HEK293 (cell line): Measurements from ENCODE around the gene ACAD11.

ENCODE experiments used
- CTCF ChIA-PET: fragments of 350-600 bp; formaldehyde crosslinking; extraction: SDS; loops from one replicate; lab custom pipeline; 2021; ENCODE audit warnings: antibody characterized with exemption; lab: Yijun Ruan, JAX
- POLR2A ChIA-PET: fragments of 300-600 bp; formaldehyde crosslinking; extraction: SDS; loops from one replicate; lab custom pipeline; 2020; ENCODE audit warnings: antibody characterized with exemption, inconsistent platforms; lab: Yijun Ruan, JAX
- H3K27ac ChIP-seq: fragments of 200-500 bp; sonication (Bioruptor generic); 2 replicates; pipeline ENCODE4 v1.5.1; 2014; ENCODE audit warnings: low read depth, low read length, control low read depth, inconsistent platforms; ENCODE audit errors: extremely low read depth
- H3K36me3 ChIP-seq, 2 experiments: fragments of 200-500 bp in 1 of 2; sonication (Bioruptor generic) in 1 of 2; 1 replicate in 1 of 2; 2 replicates in 1 of 2; pipeline ENCODE4 v1.5.1; 2014 to 2017; ENCODE audit warnings: inconsistent platforms in 2 of 2, low read length in 2 of 2; ENCODE audit not compliant: control insufficient read depth in 2 of 2, insufficient read depth in 1 of 2
- H3K4me1 ChIP-seq: fragments of 200-500 bp; sonication (Bioruptor generic); 2 replicates; pipeline ENCODE4 v1.5.1; 2014; ENCODE audit warnings: mild to moderate bottlenecking, low read length, inconsistent platforms; ENCODE audit not compliant: control insufficient read depth, insufficient read depth
- H3K4me3 ChIP-seq: 2 replicates; pipeline ENCODE4 v1.5.1; 2011; ENCODE audit warnings: low read depth, mild to moderate bottlenecking, control low read depth, low read length, moderate library complexity
- H3K9me3 ChIP-seq: fragments of 200-500 bp; sonication (Bioruptor generic); 2 replicates; pipeline ENCODE4 v1.5.1; 2014; ENCODE audit warnings: low read depth, low read length, inconsistent platforms; ENCODE audit not compliant: control insufficient read depth, insufficient read depth
- BCL11A ChIP-seq: fragments of 450-650 bp; formaldehyde crosslinking; IDR thresholded peaks from 2 replicates; pipeline ENCODE4 v1.5.1; 2016; ENCODE audit warnings: low read depth, missing biosample characterization, missing genetic modification characterization
- OVOL3 ChIP-seq: fragments of 450-650 bp; formaldehyde crosslinking; IDR thresholded peaks from 2 replicates; pipeline ENCODE4 v1.5.1; 2016; ENCODE audit warnings: missing biosample characterization, missing genetic modification characterization
- SP7 ChIP-seq: fragments of 450-650 bp; formaldehyde crosslinking; IDR thresholded peaks from 2 replicates; pipeline ENCODE4 v1.5.1; 2016; ENCODE audit warnings: missing biosample characterization, missing genetic modification characterization
- ZBTB21 ChIP-seq: fragments of 450-650 bp; formaldehyde crosslinking; IDR thresholded peaks from 2 replicates; pipeline ENCODE4 v1.5.1; 2017; ENCODE audit warnings: missing biosample characterization, missing genetic modification characterization
- ZNF10 ChIP-seq: fragments of 450-650 bp; formaldehyde crosslinking; IDR thresholded peaks from 2 replicates; pipeline ENCODE4 v1.5.1; 2017; ENCODE audit warnings: missing biosample characterization, missing genetic modification characterization
- ZNF140 ChIP-seq: fragments of 450-650 bp; formaldehyde crosslinking; IDR thresholded peaks from 2 replicates; pipeline ENCODE4 v1.5.1; 2016; ENCODE audit warnings: missing biosample characterization, missing genetic modification characterization
- ZNF146 ChIP-seq: fragments of 450-650 bp; formaldehyde crosslinking; IDR thresholded peaks from 2 replicates; pipeline ENCODE4 v1.5.1; 2016; ENCODE audit warnings: missing biosample characterization, missing genetic modification characterization
- ZNF174 ChIP-seq: fragments of 450-650 bp; formaldehyde crosslinking; IDR thresholded peaks from 2 replicates; pipeline ENCODE4 v1.5.0; 2017; ENCODE audit warnings: missing biosample characterization, mild to moderate bottlenecking, missing genetic modification characterization
- ZNF223 ChIP-seq: fragments of 450-650 bp; formaldehyde crosslinking; IDR thresholded peaks from 2 replicates; pipeline ENCODE4 v1.5.1; 2016; ENCODE audit warnings: missing biosample characterization, missing genetic modification characterization
- ZNF23 ChIP-seq: fragments of 450-650 bp; formaldehyde crosslinking; IDR thresholded peaks from 2 replicates; pipeline ENCODE4 v1.5.1; 2016; ENCODE audit warnings: missing biosample characterization, missing genetic modification characterization, borderline replicate concordance
- ZNF24 ChIP-seq: fragments of 450-650 bp; formaldehyde crosslinking; IDR thresholded peaks from 2 replicates; pipeline ENCODE4 v1.5.1; 2016; ENCODE audit warnings: missing biosample characterization, missing genetic modification characterization
- ZNF354C ChIP-seq: fragments of 450-650 bp; formaldehyde crosslinking; IDR thresholded peaks from 2 replicates; pipeline ENCODE4 v1.5.1; 2016; ENCODE audit warnings: missing biosample characterization, missing genetic modification characterization, low read depth, borderline replicate concordance
- ZNF529 ChIP-seq: fragments of 450-650 bp; formaldehyde crosslinking; IDR thresholded peaks from 2 replicates; pipeline ENCODE4 v1.5.1; 2017; ENCODE audit warnings: missing genetic modification characterization, missing biosample characterization; ENCODE audit not compliant: insufficient replicate concordance
- ZNF600 ChIP-seq: fragments of 450-650 bp; formaldehyde crosslinking; IDR thresholded peaks from 2 replicates; pipeline ENCODE4 v1.5.1; 2016; ENCODE audit warnings: missing biosample characterization, missing genetic modification characterization
- ZNF610 ChIP-seq: fragments of 450-650 bp; formaldehyde crosslinking; IDR thresholded peaks from 2 replicates; pipeline ENCODE4 v1.5.1; 2016; ENCODE audit warnings: missing biosample characterization, missing genetic modification characterization, borderline replicate concordance
- ZNF707 ChIP-seq: fragments of 450-650 bp; formaldehyde crosslinking; IDR thresholded peaks from 2 replicates; pipeline ENCODE4 v1.5.1; 2016; ENCODE audit warnings: missing biosample characterization, missing genetic modification characterization
- ZNF768 ChIP-seq: fragments of 450-650 bp; formaldehyde crosslinking; IDR thresholded peaks from 2 replicates; pipeline ENCODE4 v1.5.1; 2018; ENCODE audit warnings: missing biosample characterization, mild to moderate bottlenecking, missing genetic modification characterization
- ZNF777 ChIP-seq: fragments of 450-650 bp; formaldehyde crosslinking; IDR thresholded peaks from 2 replicates; pipeline ENCODE4 v1.5.1; 2017; ENCODE audit warnings: missing biosample characterization, missing genetic modification characterization, borderline replicate concordance
- TF ChIP-seq, protein P1 (sequence below): fragments of 450-650 bp; formaldehyde crosslinking; conservative IDR thresholded peaks from 2 replicates; pipeline ENCODE4 v1.5.1; 2016; ENCODE audit warnings: low read depth, missing biosample characterization, missing genetic modification characterization
- TF ChIP-seq, protein P2 (sequence below): fragments of 450-650 bp; formaldehyde crosslinking; IDR thresholded peaks from 2 replicates; pipeline ENCODE4 v1.5.1; 2016; ENCODE audit warnings: missing biosample characterization, missing genetic modification characterization

Gene ACAD11

DNA sequence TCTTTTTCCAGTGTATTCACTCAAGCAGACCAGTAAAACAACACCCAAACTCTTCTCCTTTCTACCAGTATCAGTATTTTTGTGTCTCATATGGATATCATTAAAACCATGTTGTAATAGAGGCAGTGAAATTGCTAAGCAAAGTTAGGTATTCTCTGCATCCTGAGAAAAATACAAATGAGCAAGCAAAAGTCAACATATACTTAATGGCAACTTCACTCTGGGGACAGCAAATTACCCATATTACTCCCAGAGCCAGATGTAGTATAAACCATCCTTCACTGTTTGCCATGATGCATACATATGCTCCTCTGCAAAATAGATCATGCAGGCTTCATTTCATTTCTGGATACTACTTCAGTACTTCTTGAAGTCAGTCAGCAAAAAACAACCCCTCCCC lies 22.6 kb upstream of the ACAD11 start:
- Histone ChIP-seq H3K27ac (no peak overlapping the region), H3K4me3 (no peak overlapping the region), H3K4me1 (no peaks in the 10 kb centered on the region), H3K36me3 (peaks cover 19 to 61% of the 10 kb centered on the region in 2 experiments), H3K9me3 (no peaks in the 10 kb centered on the region)
- CTCF ChIA-PET = interaction anchor here (0.5 kb wide), 1 partner anchor 18 kb away, joined by 3 read pairs; no protein-coding TSS in a partner anchor
- POLR2A ChIA-PET = interaction anchor here (0.8 kb wide), 1 partner anchor 10 kb away, joined by 3 read pairs; no protein-coding TSS in a partner anchor
- TF ChIP-seq BCL11A (no peak), ZNF223 (no peak), OVOL3 (tag by site-specific recombination) (no peak), ZNF174 (tag by site-specific recombination) (no peak), ZNF140 (tag by site-specific recombination) (no peak), ZNF610 (no peak), ZNF354C (tag by site-specific recombination) (no peak), ZNF600 (tag by site-specific recombination) (no peak), ZNF10 (tag by site-specific recombination) (no peak), SP7 (tag by site-specific recombination) (no peak), ZNF23 (tag by site-specific recombination) (no peak), ZNF707 (tag by site-specific recombination) (no peak), ZNF768 (tag by site-specific recombination) (no peak), ZNF529 (no peak)
- TF ChIP-seq, protein P1, sequence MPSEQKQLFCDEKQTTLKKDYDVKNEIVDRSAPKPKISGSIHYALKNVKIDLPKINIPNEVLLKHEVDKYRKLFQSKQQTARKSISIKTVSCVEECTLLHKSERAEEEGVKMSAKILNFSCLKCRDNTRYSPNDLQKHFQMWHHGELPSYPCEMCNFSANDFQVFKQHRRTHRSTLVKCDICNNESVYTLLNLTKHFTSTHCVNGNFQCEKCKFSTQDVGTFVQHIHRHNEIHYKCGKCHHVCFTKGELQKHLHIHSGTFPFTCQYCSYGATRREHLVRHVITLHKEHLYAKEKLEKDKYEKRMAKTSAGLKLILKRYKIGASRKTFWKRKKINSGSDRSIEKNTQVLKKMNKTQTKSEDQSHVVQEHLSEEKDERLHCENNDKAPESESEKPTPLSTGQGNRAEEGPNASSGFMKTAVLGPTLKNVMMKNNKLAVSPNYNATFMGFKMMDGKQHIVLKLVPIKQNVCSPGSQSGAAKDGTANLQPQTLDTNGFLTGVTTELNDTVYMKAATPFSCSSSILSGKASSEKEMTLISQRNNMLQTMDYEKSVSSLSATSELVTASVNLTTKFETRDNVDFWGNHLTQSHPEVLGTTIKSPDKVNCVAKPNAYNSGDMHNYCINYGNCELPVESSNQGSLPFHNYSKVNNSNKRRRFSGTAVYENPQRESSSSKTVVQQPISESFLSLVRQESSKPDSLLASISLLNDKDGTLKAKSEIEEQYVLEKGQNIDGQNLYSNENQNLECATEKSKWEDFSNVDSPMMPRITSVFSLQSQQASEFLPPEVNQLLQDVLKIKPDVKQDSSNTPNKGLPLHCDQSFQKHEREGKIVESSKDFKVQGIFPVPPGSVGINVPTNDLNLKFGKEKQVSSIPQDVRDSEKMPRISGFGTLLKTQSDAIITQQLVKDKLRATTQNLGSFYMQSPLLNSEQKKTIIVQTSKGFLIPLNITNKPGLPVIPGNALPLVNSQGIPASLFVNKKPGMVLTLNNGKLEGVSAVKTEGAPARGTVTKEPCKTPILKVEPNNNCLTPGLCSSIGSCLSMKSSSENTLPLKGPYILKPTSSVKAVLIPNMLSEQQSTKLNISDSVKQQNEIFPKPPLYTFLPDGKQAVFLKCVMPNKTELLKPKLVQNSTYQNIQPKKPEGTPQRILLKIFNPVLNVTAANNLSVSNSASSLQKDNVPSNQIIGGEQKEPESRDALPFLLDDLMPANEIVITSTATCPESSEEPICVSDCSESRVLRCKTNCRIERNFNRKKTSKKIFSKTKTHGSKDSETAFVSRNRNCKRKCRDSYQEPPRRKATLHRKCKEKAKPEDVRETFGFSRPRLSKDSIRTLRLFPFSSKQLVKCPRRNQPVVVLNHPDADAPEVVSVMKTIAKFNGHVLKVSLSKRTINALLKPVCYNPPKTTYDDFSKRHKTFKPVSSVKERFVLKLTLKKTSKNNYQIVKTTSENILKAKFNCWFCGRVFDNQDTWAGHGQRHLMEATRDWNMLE (tag by site-specific recombination) = no peak
- TF ChIP-seq, protein P2, sequence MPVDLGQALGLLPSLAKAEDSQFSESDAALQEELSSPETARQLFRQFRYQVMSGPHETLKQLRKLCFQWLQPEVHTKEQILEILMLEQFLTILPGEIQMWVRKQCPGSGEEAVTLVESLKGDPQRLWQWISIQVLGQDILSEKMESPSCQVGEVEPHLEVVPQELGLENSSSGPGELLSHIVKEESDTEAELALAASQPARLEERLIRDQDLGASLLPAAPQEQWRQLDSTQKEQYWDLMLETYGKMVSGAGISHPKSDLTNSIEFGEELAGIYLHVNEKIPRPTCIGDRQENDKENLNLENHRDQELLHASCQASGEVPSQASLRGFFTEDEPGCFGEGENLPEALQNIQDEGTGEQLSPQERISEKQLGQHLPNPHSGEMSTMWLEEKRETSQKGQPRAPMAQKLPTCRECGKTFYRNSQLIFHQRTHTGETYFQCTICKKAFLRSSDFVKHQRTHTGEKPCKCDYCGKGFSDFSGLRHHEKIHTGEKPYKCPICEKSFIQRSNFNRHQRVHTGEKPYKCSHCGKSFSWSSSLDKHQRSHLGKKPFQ (tag by site-specific recombination) = no peak
- TF ChIP-seq, all 188 proteins: peak for 0

DNA sequence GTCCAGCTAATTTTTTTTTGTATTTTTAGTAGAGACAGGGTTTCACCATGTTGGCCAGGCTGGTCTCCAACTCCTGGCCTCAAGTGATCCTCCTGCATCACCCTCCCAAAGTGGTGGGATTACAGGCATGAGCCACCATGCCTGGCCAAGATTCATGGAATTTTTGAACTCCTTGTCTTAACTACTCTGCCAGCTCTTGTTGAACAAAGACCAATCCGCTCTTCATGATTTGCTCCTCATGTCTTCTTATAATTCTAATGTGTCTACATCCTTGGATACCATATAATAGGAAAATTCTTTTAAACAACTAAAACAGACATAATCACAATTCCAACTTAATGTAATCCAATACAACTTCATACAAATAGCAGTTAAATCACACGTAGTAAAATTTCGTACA lies 21.8 kb upstream of the ACAD11 start:
- POLR2A ChIA-PET = interaction anchor here (0.7 kb wide), 1 partner anchor 1217 kb away, joined by 3 read pairs; no protein-coding TSS in a partner anchor
- H3K4me1 ChIP-seq = no peaks in the 10 kb centered on the region
- H3K36me3 ChIP-seq = peaks cover 19 to 68% of the 10 kb centered on the region in 2 experiments
- H3K9me3 ChIP-seq = no peaks in the 10 kb centered on the region
- no peak for TF ChIP-seq ZBTB21 (tag by site-specific recombination)
- TF ChIP-seq ZNF24 (tag by site-specific recombination) = no peak
- no peak for TF ChIP-seq ZNF777
- no peak for TF ChIP-seq ZNF146 (tag by site-specific recombination)
- TF ChIP-seq, protein P2 (tag by site-specific recombination) = no peak
- TF ChIP-seq, all 188 proteins: peak for 0
- Histone ChIP-seq H3K4me3 (no peak overlapping the region), H3K27ac (no peak overlapping the region)
- CTCF ChIA-PET = interaction anchor here (1.1 kb wide), 1 partner anchor 20 kb away, joined by 3 read pairs; no protein-coding TSS in a partner anchor
